H1 (cell line): ENCODE data around the gene UNC119. TPM values are rescaled to one million over a fixed set of nuclear protein-coding genes. Genes with fewer than 3 reads are reported as not detected.

Source experiments
- CTCF ChIA-PET: fragments of 300-600 bp; sonication (Branson Sonifier 250); formaldehyde crosslinking; loops from one replicate; lab custom pipeline; 2021; ENCODE audit not compliant: partially characterized antibody; lab: Charles Lee
- POLR2A ChIA-PET: fragments of 300-600 bp; sonication (Branson Sonifier 250); formaldehyde crosslinking; loops from one replicate; lab custom pipeline; 2021; ENCODE audit warnings: inconsistent platforms; ENCODE audit not compliant: partially characterized antibody; lab: Charles Lee
- DNase-seq, 2 experiments: peaks; one replicate each; pipeline versions ENCODE4 v3.0.0 to v3.0.0-alpha.2; 2010 to 2022; ENCODE audit warnings: low spot score in 2 of 2, low read depth in 1 of 2, mixed read lengths in 1 of 2
- FAIRE-seq: peaks from 2 replicates; lab custom pipeline; 2011; peaks lifted over from hg19 to GRCh38; lab: Jason Lieb, UNC
- H2AFZ ChIP-seq: 2 replicates; pipeline ENCODE4 v1.8.1; 2012; ENCODE audit warnings: low read length, inconsistent platforms
- H2AK5ac ChIP-seq: 2 replicates; pipeline ENCODE4 v1.6.1; 2013; ENCODE audit warnings: low read depth, low read length
- H2BK120ac ChIP-seq: replicated peaks from 2 replicates; pipeline ENCODE3; 2013; ENCODE audit warnings: low read depth, low read length, inconsistent platforms
- H2BK12ac ChIP-seq: 2 replicates; pipeline ENCODE4 v1.6.1; 2013; ENCODE audit warnings: low read depth, low read length
- H2BK15ac ChIP-seq: 2 replicates; pipeline ENCODE4 v1.6.1; 2013; ENCODE audit warnings: low read length
- H2BK20ac ChIP-seq: 2 replicates; pipeline ENCODE4 v1.6.1; 2013; ENCODE audit warnings: low read length
- H2BK5ac ChIP-seq: 2 replicates; pipeline ENCODE4 v1.6.1; 2013; ENCODE audit warnings: low read depth, low read length
- H3K14ac ChIP-seq: 2 replicates; pipeline ENCODE4 v1.6.1; 2013; ENCODE audit warnings: inconsistent platforms; ENCODE audit not compliant: insufficient read length
- H3K18ac ChIP-seq: 2 replicates; pipeline ENCODE4 v1.6.1; 2013; ENCODE audit warnings: low read length; ENCODE audit errors: extremely low read depth
- H3K23ac ChIP-seq: 2 replicates; pipeline ENCODE4 v1.6.1; 2013; ENCODE audit warnings: inconsistent platforms; ENCODE audit not compliant: insufficient read length
- H3K23me2 ChIP-seq: 2 replicates; pipeline ENCODE4 v1.6.1; 2013; ENCODE audit warnings: low read depth, low read length
- H3K27ac ChIP-seq: 2 replicates; pipeline ENCODE4 v1.6.1; 2011; ENCODE audit warnings: low read depth, low read length, inconsistent platforms
- H3K27me3 ChIP-seq, 4 experiments: replicated peaks in 1 of 4; 1 replicate in 1 of 4; 2 replicates in 3 of 4; pipeline versions ENCODE4 v1.6.1 to v1.8.1; 2011 to 2013; ENCODE audit warnings: low read length in 3 of 4, mild to moderate bottlenecking in 3 of 4, inconsistent platforms in 2 of 4, mixed read lengths in 2 of 4, moderate library complexity in 1 of 4; ENCODE audit not compliant: control insufficient read depth in 3 of 4, insufficient read depth in 3 of 4; ENCODE audit errors: extremely low read depth in 1 of 4
- H3K36me3 ChIP-seq, 4 experiments: 2 replicates each; pipeline versions ENCODE4 v1.6.1 to v1.8.1; 2011 to 2013; ENCODE audit warnings: mild to moderate bottlenecking in 4 of 4, low read length in 3 of 4, moderate library complexity in 2 of 4, control low read depth in 1 of 4, inconsistent platforms in 1 of 4; ENCODE audit not compliant: insufficient read depth in 4 of 4, control insufficient read depth in 2 of 4
- H3K4ac ChIP-seq: replicated peaks from 2 replicates; pipeline ENCODE3; 2013; ENCODE audit warnings: low read length, low read depth, mixed read lengths, inconsistent platforms; ENCODE audit not compliant: insufficient read length
- H3K4me1 ChIP-seq, 4 experiments: replicated peaks in 1 of 4; 1 replicate in 1 of 4; 2 replicates in 3 of 4; pipeline versions ENCODE4 v1.6.1 to v1.8.1; 2011 to 2013; ENCODE audit warnings: low read length in 3 of 4, inconsistent platforms in 2 of 4, mixed read lengths in 1 of 4; ENCODE audit not compliant: insufficient read depth in 4 of 4, control insufficient read depth in 3 of 4
- H3K4me2 ChIP-seq, 2 experiments: 2 replicates each; pipeline versions ENCODE4 v1.6.1 to v1.8.1; 2011 to 2013; ENCODE audit warnings: low read depth in 2 of 2, low read length in 2 of 2, control low read depth in 1 of 2, inconsistent platforms in 1 of 2, mild to moderate bottlenecking in 1 of 2; ENCODE audit not compliant: insufficient read depth in 1 of 2
- H3K4me3 ChIP-seq, 4 experiments: fragments of 200-600, 300-600 bp in 1 of 4; sonication (generic), shearing (Covaris generic), sonication (Bioruptor Twin) in 1 of 4; 2 replicates each; pipeline versions ENCODE4 v1.5.1 to v1.8.1; 2011 to 2016; ENCODE audit warnings: low read length in 4 of 4, low read depth in 3 of 4, control low read depth in 2 of 4, inconsistent platforms in 2 of 4, mild to moderate bottlenecking in 2 of 4, mixed read lengths in 1 of 4, moderate library complexity in 1 of 4; ENCODE audit not compliant: insufficient read depth in 2 of 4; ENCODE audit errors: extremely low read depth in 1 of 4
- H3K56ac ChIP-seq: replicated peaks from 2 replicates; pipeline ENCODE3; 2013; ENCODE audit warnings: low read depth, mild to moderate bottlenecking, mixed read lengths, low read length, inconsistent platforms; ENCODE audit not compliant: insufficient read length
- H3K79me1 ChIP-seq: 2 replicates; pipeline ENCODE4 v1.6.1; 2013; ENCODE audit warnings: low read depth, low read length, control low read depth
- H3K79me2 ChIP-seq, 2 experiments: 2 replicates each; pipeline versions ENCODE4 v1.6.1 to v1.8.1; 2012 to 2013; ENCODE audit warnings: low read length in 2 of 2, mild to moderate bottlenecking in 2 of 2, inconsistent platforms in 1 of 2; ENCODE audit not compliant: insufficient read depth in 2 of 2, control insufficient read depth in 1 of 2
- H3K9ac ChIP-seq, 4 experiments: replicated peaks in 1 of 4; 1 replicate in 1 of 4; 2 replicates in 3 of 4; pipeline versions ENCODE4 v1.6.1 to v1.8.1; 2011 to 2013; ENCODE audit warnings: low read depth in 3 of 4, low read length in 3 of 4, control low read depth in 2 of 4, mild to moderate bottlenecking in 2 of 4, moderate library complexity in 2 of 4, inconsistent platforms in 1 of 4; ENCODE audit errors: extremely low read depth in 1 of 4
- H3K9me3 ChIP-seq, 2 experiments: 2 replicates each; pipeline versions ENCODE4 v1.6.1 to v1.8.1; 2012 to 2013; ENCODE audit warnings: mild to moderate bottlenecking in 2 of 2, moderate library complexity in 2 of 2, control low read depth in 1 of 2, inconsistent platforms in 1 of 2, low read depth in 1 of 2, low read length in 1 of 2, mixed read lengths in 1 of 2; ENCODE audit not compliant: insufficient read depth in 2 of 2
- H4K20me1 ChIP-seq, 2 experiments: replicated peaks in 1 of 2; 2 replicates each; pipeline versions ENCODE3 to v1.8.1; 2011 to 2013; ENCODE audit warnings: inconsistent platforms in 2 of 2, low read length in 2 of 2, mild to moderate bottlenecking in 1 of 2; ENCODE audit not compliant: insufficient read depth in 2 of 2, control insufficient read depth in 1 of 2
- H4K5ac ChIP-seq: 2 replicates; pipeline ENCODE4 v1.6.1; 2013; ENCODE audit warnings: low read length, low read depth, mixed read lengths, inconsistent platforms; ENCODE audit not compliant: insufficient read length
- H4K8ac ChIP-seq: 2 replicates; pipeline ENCODE4 v1.8.0; 2013; ENCODE audit warnings: mild to moderate bottlenecking, moderate library complexity, low read length, inconsistent platforms; ENCODE audit not compliant: insufficient read depth; ENCODE audit errors: extremely low read depth
- H4K91ac ChIP-seq: replicated peaks from 2 replicates; pipeline ENCODE3; 2013; ENCODE audit warnings: low read length, mixed read lengths, inconsistent platforms; ENCODE audit not compliant: insufficient read length
- WGBS, 2 experiments: shearing (Covaris generic) in 1 of 2; methylation state at CpG; one replicate each; pipeline versions ENCODE4 v1.1.6 to v1.1.7; 2013 to 2015; ENCODE audit warnings: low lambda C conversion rate in 2 of 2, mixed read lengths in 2 of 2, inconsistent platforms in 1 of 2, low coverage in 1 of 2, missing lambda C conversion rate in 1 of 2; ENCODE audit not compliant: insufficient replicate concordance in 2 of 2, insufficient coverage in 1 of 2, insufficient read length in 1 of 2; ENCODE audit errors: extremely low coverage in 1 of 2, missing lambda C conversion rate in 1 of 2; 5-methylcytosine and 5-hydroxymethylcytosine counted together
- polyA plus RNA-seq, 7 experiments: library from polyadenylated mRNA; depleted of rRNA in 3 of 7; stranded (reverse) in 5 of 7; unstranded in 2 of 7; fragments of >200 nt in 5 of 7; fragments of 200-250 nt in 2 of 7; gene quantifications; 1 replicate in 5 of 7; 2 replicates in 1 of 7; 4 replicates in 1 of 7; pipeline versions ENCODE4 v1.2.1 to v1.2.3, GENCODE V29; 2011 to 2013; ENCODE audit warnings: missing spikeins in 2 of 7, mixed read lengths in 2 of 7
- total RNA-seq: library from RNA; stranded (reverse); fragmentation: NEBNext Ultra II Directional; extraction: Animal tissue kit (Norgen Biotek cat#: 25700); gene quantifications from 2 replicates; pipeline ENCODE4 v1.2.1, GENCODE V29; 2021

The UNC119 gene
- total and polyA plus RNA-seq, 2 of the 8 experiments (the other 6 are each of a cell fraction or from before 2014, with no cell fraction given): 43.5 to 94.4 TPM

GRCh38 chr17:28501421-28502284, 50.8 kb downstream of the UNC119 start:
- peak overlapping the region; percentile 28; the same call in 1 of the 2 replicates for H4K8ac ChIP-seq
- H3K23ac ChIP-seq: no peak overlapping the region
- no peaks in the 10 kb centered on the region for H3K36me3 ChIP-seq
- no peaks in the 10 kb centered on the region for H3K79me2 ChIP-seq
- H2BK120ac ChIP-seq: no peak overlapping the region
- H3K4me3 ChIP-seq: no peak overlapping the region
- ChIA-PET POLR2A (interaction anchor here (1.2 kb wide), 1 partner anchor 9 kb away, joined by 4 read pairs; no protein-coding TSS in a partner anchor), CTCF (interaction anchor here (2.0 to 21.4 kb wide), 3 partner anchors 9 to 41 kb away, joined by 9 to 547 read pairs (median 16); no protein-coding TSS in a partner anchor)
- H2BK5ac ChIP-seq: no peak overlapping the region
- no peaks in the 10 kb centered on the region for H3K79me1 ChIP-seq
- H3K4ac ChIP-seq: no peak overlapping the region
- H3K56ac ChIP-seq: no peak overlapping the region
- 74% methylated on average over 3 of the region's 3 CpGs; no CpG with 5 or more reads in 1 of the 2 experiments for whole genome bisulfite sequencing, 2 experiments
- H4K91ac ChIP-seq: no peak overlapping the region
- H3K18ac ChIP-seq: no peak overlapping the region
- H3K9ac ChIP-seq: no peak overlapping the region
- FAIRE-seq: peak; percentile 13
- no peak overlapping the region for H2AK5ac ChIP-seq
- DNase-seq: no peak
- no peak overlapping the region for H3K14ac ChIP-seq
- no peaks in the 10 kb centered on the region for H4K20me1 ChIP-seq
- H2AFZ ChIP-seq: 0 out of 2 replicates have a peak overlapping the region, but pooled peaks have one; percentile 23
- peaks cover 0 to 34% (median 9%) of the 10 kb centered on the region in 4 experiments; a peak in 6 of 7 replicates for H3K4me1 ChIP-seq
- H2BK12ac ChIP-seq: no peak overlapping the region
- no peak overlapping the region for H3K27ac ChIP-seq
- H2BK20ac ChIP-seq: no peak overlapping the region; the same call in 1 of the 2 replicates
- no peak overlapping the region for H3K4me2 ChIP-seq
- no peak overlapping the region for H4K5ac ChIP-seq
- H3K9me3 ChIP-seq: no peaks in the 10 kb centered on the region
- H3K23me2 ChIP-seq: no peaks in the 10 kb centered on the region
- H2BK15ac ChIP-seq: no peak overlapping the region
- H3K27me3 ChIP-seq: no peaks in the 10 kb centered on the region
